HG02610 (cell line): ENCODE data around the gene CMPK2.

ENCODE experiments used
- ATAC-seq: cut with Tn5 transposase; IDR thresholded peaks from one replicate; pipeline ENCODE4 v1.9.1; 2021; ENCODE audit warnings: mild to moderate bottlenecking, moderate library complexity; ENCODE audit not compliant: unreplicated experiment

The CMPK2 gene

DNA sequence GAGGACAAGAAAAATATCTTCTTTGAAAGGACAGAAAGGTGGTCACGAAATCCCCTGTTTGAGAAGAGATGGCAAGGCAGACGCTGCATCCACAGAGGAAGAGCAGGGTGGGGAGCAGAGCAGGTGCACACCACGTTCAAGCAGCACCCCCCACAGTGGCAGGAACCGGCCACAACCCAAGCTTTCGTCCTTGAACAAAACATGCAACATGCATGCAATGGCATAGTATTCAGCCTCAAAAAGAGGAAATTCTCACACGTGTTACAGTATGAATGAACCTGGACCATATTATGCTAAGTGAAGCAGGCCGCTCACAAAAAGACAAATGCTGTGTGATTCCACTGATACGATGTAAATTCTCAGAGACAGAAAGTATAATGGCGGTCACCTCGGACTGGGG lies 51.4 kb downstream of the CMPK2 start:
- no peak for ATAC-seq

DNA sequence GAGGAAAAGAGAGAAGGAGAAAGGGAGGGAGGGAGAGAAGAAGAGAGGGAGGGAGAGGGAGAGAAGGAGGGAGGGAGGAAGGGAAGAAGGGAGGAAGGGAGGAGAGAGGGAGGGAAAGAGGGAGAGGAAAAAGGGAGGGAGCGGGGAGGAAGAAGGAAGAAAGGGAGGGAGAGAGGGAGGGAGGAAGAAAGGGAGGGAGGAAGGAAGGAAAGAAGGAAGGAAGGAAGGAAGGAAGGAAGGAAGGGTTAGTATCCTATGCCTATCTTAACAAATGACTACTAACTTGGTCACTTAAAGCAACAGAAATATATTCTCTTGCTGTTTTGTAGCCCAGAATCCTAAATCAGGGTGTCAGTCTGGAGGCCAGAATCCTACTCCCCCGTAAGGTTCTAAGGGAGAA lies 52.1 kb downstream of the CMPK2 start:
- no peak for ATAC-seq

- no peak for ATAC-seq
Observed at GRCh38 chr2:6812857-6813530, 52.7 kb downstream of the CMPK2 start.

DNA sequence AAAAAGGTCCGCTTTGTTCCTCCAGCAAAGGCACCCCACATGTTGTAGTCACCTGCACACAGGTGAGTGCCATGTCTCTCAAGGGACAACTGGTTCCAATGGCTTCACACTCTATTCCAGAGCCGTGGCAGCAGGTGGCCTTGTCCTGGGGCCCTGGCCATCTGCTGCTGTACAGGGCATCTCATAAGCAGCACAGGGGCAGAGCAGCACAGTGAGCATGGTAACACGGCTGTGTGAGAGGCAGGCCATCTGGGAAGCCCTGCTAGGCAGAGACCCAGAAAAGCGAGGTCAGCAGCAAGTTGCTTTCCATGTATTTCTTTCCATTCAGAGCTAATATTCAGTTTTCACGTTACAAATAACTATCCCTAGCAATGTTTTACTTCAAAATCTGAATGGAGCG lies 54.7 kb downstream of the CMPK2 start:
- ATAC-seq: no peak

DNA sequence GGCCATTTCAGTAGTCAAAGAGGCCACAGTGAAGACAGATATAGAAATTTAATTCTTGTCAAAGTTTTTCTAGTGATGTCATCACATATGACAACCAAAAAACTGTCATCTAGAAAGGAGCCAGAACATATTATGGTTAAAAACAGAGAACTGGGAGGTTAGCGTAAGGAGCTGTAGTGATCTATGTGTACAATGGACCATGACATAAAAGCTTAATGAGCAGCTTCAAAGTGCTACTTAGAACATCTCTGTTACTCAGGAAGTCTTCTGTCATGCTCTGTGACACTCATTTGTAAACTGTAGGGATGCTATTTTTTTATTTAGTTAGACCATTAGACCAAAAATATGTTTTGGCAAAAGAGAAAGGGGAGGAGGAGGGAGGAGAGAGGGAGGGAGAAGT lies 57.3 kb downstream of the CMPK2 start:
- ATAC-seq: no peak

DNA sequence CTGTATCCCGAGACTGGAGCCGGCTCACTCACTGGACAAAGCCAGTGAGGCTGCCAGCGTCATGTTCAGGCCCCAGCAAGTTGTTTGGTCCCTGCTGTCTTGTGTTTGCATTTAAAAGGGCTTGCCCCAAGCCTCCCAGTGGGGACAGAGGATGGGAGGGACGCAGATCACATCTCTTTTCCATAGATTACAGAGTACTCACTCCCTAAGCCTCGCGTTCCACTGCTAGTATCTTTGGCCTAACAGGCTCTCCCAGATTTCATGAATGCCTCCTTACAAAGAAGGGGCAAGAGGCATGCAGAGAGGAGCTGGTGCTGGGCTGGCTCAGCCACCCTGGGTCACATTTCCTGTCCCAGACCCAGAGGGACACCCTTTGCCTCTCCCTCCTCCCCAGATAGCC lies 59.1 kb downstream of the CMPK2 start:
- no peak for ATAC-seq

GRCh38 chr2:6800553-6800952 lies 65.2 kb downstream of the CMPK2 start:
- no peak for ATAC-seq
